K562 (cell line): ENCODE data around the gene KRT8. TPM values are rescaled to one million over a fixed set of nuclear protein-coding genes. Genes with fewer than 3 reads are reported as not detected.

ENCODE experiments used
- ATAC-seq: fragments of 200-7000 bp; cut with Tn5 transposase; 3 replicates; pipeline ENCODE4 v1.9.1; 2020; ENCODE audit warnings: moderate library complexity
- BruUV-seq: library from RNA; stranded (reverse); fragments of 400-500 nt; replicated peaks from 2 replicates; lab custom pipeline; 2021; lab: Mats Ljungman, UMichigan
- CTCF ChIA-PET: fragments of 300-600 bp; formaldehyde crosslinking; extraction: SDS; loops from one replicate; lab custom pipeline; 2021; ENCODE audit warnings: low intra/inter-chr PET ratio; lab: Yijun Ruan, JAX
- POLR2A ChIA-PET: fragments of 300-600, 350-650 bp; sonication (Branson Sonifier 250); formaldehyde crosslinking; extraction: SDS; loops from one replicate; lab custom pipeline; 2021; ENCODE audit warnings: antibody characterized with exemption, inconsistent platforms; lab: Yijun Ruan, JAX
- DNase-seq, 4 experiments: peaks; one replicate each; pipeline versions ENCODE4 v3.0.0 to v3.0.0-alpha.2; 2011 to 2018; ENCODE audit warnings: low spot score in 3 of 4, mixed read lengths in 3 of 4; ENCODE audit errors: extremely low read depth in 1 of 4
- FAIRE-seq: peaks from 2 replicates; lab custom pipeline; 2011; peaks lifted over from hg19 to GRCh38; lab: Jason Lieb, UNC
- H2AFZ ChIP-seq: 2 replicates; pipeline ENCODE4 v1.6.0; 2011; ENCODE audit warnings: low read depth, low read length, control low read depth, inconsistent platforms
- H3K27ac ChIP-seq: fragments of 200-600 bp; 3 replicates; pipeline ENCODE4 v1.8.0; 2011; ENCODE audit warnings: low read depth, mild to moderate bottlenecking, control low read depth, inconsistent platforms, low read length, moderate library complexity, mixed read lengths; ENCODE audit errors: extremely low read depth
- H3K27me3 ChIP-seq, 2 experiments: fragments of 300-600 bp in 1 of 2; 2 replicates in 1 of 2; 3 replicates in 1 of 2; pipeline versions ENCODE4 v1.6.0 to v1.8.0; 2011; ENCODE audit warnings: inconsistent platforms in 2 of 2, low read length in 2 of 2, mild to moderate bottlenecking in 1 of 2, mixed read lengths in 1 of 2, moderate library complexity in 1 of 2; ENCODE audit not compliant: control insufficient read depth in 2 of 2, insufficient read depth in 2 of 2
- H3K36me3 ChIP-seq: fragments of 300-600 bp; 3 replicates; pipeline ENCODE4 v1.8.0; 2011; ENCODE audit warnings: mild to moderate bottlenecking, low read length, inconsistent platforms; ENCODE audit not compliant: control insufficient read depth, insufficient read depth
- H3K4me1 ChIP-seq, 2 experiments: fragments of 200-600 bp in 1 of 2; replicated peaks in 1 of 2; 2 replicates in 1 of 2; 3 replicates in 1 of 2; pipeline versions ENCODE4 v1.5.1 to v1.8.0; 2011; ENCODE audit warnings: inconsistent platforms in 2 of 2, low read length in 2 of 2, mild to moderate bottlenecking in 1 of 2, mixed read lengths in 1 of 2, moderate library complexity in 1 of 2; ENCODE audit not compliant: control insufficient read depth in 2 of 2, insufficient read depth in 2 of 2
- H3K4me2 ChIP-seq: 2 replicates; pipeline ENCODE4 v1.6.1; 2011; ENCODE audit warnings: low read length, control low read depth, inconsistent platforms, mixed read lengths; ENCODE audit not compliant: insufficient read depth
- H3K4me3 ChIP-seq: fragments of 200-600 bp; sonication (generic), shearing (Covaris generic); 2 replicates; pipeline ENCODE4 v1.5.1; 2016; ENCODE audit warnings: control low read depth, inconsistent platforms
- H3K79me2 ChIP-seq: fragments of 200-600 bp; 3 replicates; pipeline ENCODE4 v1.8.0; 2011; ENCODE audit warnings: low read length, inconsistent platforms; ENCODE audit not compliant: control insufficient read depth, insufficient read depth
- H3K9ac ChIP-seq, 2 experiments: 2 replicates each; pipeline versions ENCODE4 v1.6.0 to v1.6.1; 2011; ENCODE audit warnings: low read depth in 2 of 2, low read length in 2 of 2, control low read depth in 1 of 2, inconsistent platforms in 1 of 2, mild to moderate bottlenecking in 1 of 2, mixed read lengths in 1 of 2; ENCODE audit not compliant: insufficient read depth in 1 of 2
- H3K9me1 ChIP-seq: one replicate; pipeline ENCODE4 v1.6.0; 2011; ENCODE audit warnings: inconsistent platforms, mild to moderate bottlenecking, low read length, moderate library complexity; ENCODE audit not compliant: control insufficient read depth, insufficient read depth
- H3K9me3 ChIP-seq: replicated peaks from 2 replicates; pipeline ENCODE4 v1.5.1; 2011; ENCODE audit warnings: low read depth, low read length, inconsistent platforms; ENCODE audit not compliant: control insufficient read depth, insufficient read depth
- H4K20me1 ChIP-seq: replicated peaks from 2 replicates; pipeline ENCODE4 v1.6.1; 2011; ENCODE audit warnings: low read length, inconsistent platforms, mixed read lengths; ENCODE audit not compliant: control insufficient read depth, insufficient read depth
- CBFB ChIP-seq: sonication (generic); formaldehyde crosslinking; IDR thresholded peaks from 2 replicates; pipeline ENCODE4 v1.4.0; 2020; ENCODE audit warnings: mild to moderate bottlenecking, missing genetic modification reagents
- HDAC1 ChIP-seq, 2 experiments: fragments of 450-650 bp; IDR thresholded peaks; 2 replicates each; pipeline ENCODE4 v1.6.1; 2016 to 2017; ENCODE audit warnings: inconsistent platforms in 1 of 2, mild to moderate bottlenecking in 1 of 2, moderate library complexity in 1 of 2
- MTA1 ChIP-seq: fragments of 450-650 bp; IDR thresholded peaks from 2 replicates; pipeline ENCODE4 v1.6.1; 2017; ENCODE audit warnings: borderline replicate concordance
- RFX1 ChIP-seq: fragments of 450-650 bp; IDR thresholded peaks from 2 replicates; pipeline ENCODE4 v1.6.1; 2016; ENCODE audit warnings: mild to moderate bottlenecking, moderate library complexity
- SLC30A9 ChIP-seq: fragments of 250-450 bp; sonication (Bioruptor Pico); IDR thresholded peaks from 2 replicates; pipeline ENCODE4 v1.8.0; 2022; ENCODE audit warnings: mild to moderate bottlenecking, moderate library complexity
- WGBS: fragments of 100-300 bp; shearing (Covaris generic); methylation state at CpG from one replicate; pipeline ENCODE4 v1.1.6; 2016; ENCODE audit warnings: low coverage, mixed read lengths; ENCODE audit not compliant: insufficient coverage; ENCODE audit errors: missing lambda C conversion rate; 5-methylcytosine and 5-hydroxymethylcytosine counted together
- in situ Hi-C: fragments of 300-500 bp; cut with MboI; formaldehyde crosslinking; loops from 4 replicates; pipeline ENCODE4 v1.15.0; 2018; ENCODE audit warnings: inconsistent platforms, mixed read lengths
- intact Hi-C: fragments of 100-400 bp; cut with micrococcal nuclease; formaldehyde crosslinking; loops from 2 replicates; pipeline ENCODE4 v1.14.2; 2022
- polyA plus RNA-seq, 8 experiments: library from polyadenylated mRNA; depleted of rRNA in 4 of 8; stranded (reverse) in 5 of 8; unstranded in 3 of 8; fragments of >200 nt; fragmentation: Nextera tagmentation in 2 of 8; fragmentation: Illumina TruSeq in 1 of 8; extraction: Ambion mirVana in 2 of 8; extraction: Trizol in 1 of 8; gene quantifications; 2 replicates each; pipeline versions ENCODE4 v1.2.1 to v1.2.3, GENCODE V29; 2011 to 2014; ENCODE audit warnings: inconsistent platforms in 1 of 8, missing spikeins in 1 of 8
- total RNA-seq, 7 experiments: library from RNA; depleted of rRNA in 6 of 7; stranded (reverse); fragments of >200 nt in 6 of 7; fragmentation: Illumina TruSeq in 2 of 7; extraction: Trizol in 2 of 7; gene quantifications; 2 replicates each; pipeline versions ENCODE4 v1.2.1 to v1.2.3, GENCODE V29; 2011 to 2021; ENCODE audit warnings: low replicate concordance in 1 of 7
- TF ChIP-seq, protein P1 (sequence below): fragments of 250-450 bp; sonication (Bioruptor Pico); IDR thresholded peaks from 2 replicates; pipeline ENCODE4 v1.9.0; 2021; ENCODE audit warnings: mild to moderate bottlenecking, inconsistent platforms
- TF ChIP-seq, protein P2 (sequence below): fragments of 250-450 bp; sonication (Bioruptor Pico); IDR thresholded peaks from 2 replicates; pipeline ENCODE4 v1.5.0; 2021; ENCODE audit warnings: mild to moderate bottlenecking, borderline replicate concordance
- TF ChIP-seq, protein P3 (sequence below): sonication (generic); formaldehyde crosslinking; IDR thresholded peaks from 2 replicates; pipeline ENCODE4 v1.8.0; 2023; ENCODE audit warnings: missing genetic modification reagents, mild to moderate bottlenecking, borderline replicate concordance

Gene KRT8
- total and polyA plus RNA-seq, 9 of the 15 experiments (the other 6 are each of a cell fraction or from before 2014, with no cell fraction given): 41.5 to 661 (median 260) TPM

DNA sequence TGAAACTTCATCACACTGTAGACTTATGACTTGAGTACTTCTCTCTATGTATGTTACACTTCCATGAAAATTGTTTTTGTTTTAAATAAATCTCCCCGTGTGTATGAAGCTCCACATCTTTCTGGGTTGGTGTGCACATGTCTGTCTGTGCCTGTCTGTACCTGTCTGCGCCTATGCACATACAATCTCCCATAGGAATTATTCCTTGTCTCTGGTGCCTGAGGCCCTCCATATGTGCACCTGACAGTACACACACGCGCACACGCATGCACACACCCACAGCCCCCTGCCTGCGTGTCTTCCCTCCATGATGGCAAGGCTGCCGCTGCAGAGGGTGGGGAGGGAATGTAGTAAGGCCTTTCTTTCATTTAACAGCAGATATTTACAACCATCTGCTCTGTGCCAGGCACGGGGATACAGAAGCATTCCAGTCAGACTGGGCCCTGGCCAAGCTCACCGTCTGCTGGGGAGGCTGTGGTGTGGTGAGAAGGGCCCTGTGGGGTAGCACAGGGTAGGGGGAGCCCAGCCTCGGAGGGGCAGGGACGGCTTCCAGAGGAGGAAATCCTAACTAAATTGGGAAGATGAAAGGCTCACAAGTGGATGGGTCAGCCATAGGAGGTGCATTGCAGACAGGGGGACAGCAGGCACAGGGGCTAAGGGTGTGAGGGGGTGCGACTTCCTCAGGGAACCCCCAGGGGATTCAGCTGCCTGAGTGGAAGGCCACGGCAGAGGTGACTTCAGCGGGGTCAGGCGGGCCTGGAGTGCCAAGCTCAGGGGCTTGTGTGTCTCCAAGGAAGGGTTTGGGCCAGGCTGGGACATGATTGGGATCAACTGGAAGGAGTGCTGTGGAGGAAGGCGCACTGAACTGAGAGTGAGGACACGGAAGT is 26.1 kb downstream of the KRT8 start:
- Histone ChIP-seq H3K9me1 (no peaks in the 10 kb centered on the region), H3K79me2 (no peaks in the 10 kb centered on the region), H3K4me1 (peaks cover 37 to 44% of the 10 kb centered on the region in 2 experiments), H3K27me3 (no peaks in the 10 kb centered on the region), H3K4me3 (peak overlapping the region; percentile 10; the same call in 1 of the 2 replicates), H3K36me3 (no peaks in the 10 kb centered on the region), H2AFZ (peak overlapping the region; percentile 94), H3K4me2 (peak overlapping the region; percentile 85), H3K9me3 (no peaks in the 10 kb centered on the region), H3K27ac (peak overlapping the region; percentile 29; the same call in 1 of the 3 replicates), H3K9ac (peak overlapping the region; percentile 64 to 85), H4K20me1 (no peaks in the 10 kb centered on the region)
- ATAC-seq (no peak), DNase-seq (no peak), FAIRE-seq (no peak)
- intact Hi-C loops (loop anchor here (2.0 to 10.0 kb wide), 2 partner anchors 184 to 296 kb away; no protein-coding TSS in a partner anchor), in situ Hi-C loops (loop anchor here (5.0 kb wide), 1 partner anchor 496 kb away; no protein-coding TSS in a partner anchor)
- ChIA-PET POLR2A (interaction anchor here (0.6 to 3.8 kb wide), 7 partner anchors 17 to 293 kb away, joined by 3 to 20 read pairs (median 4); partner anchors contain the start of gene EIF4B), CTCF (interaction anchor here (0.6 to 12.1 kb wide), 10 partner anchors 8 to 728 kb away, joined by 3 to 398 read pairs (median 8); no protein-coding TSS in a partner anchor)
- WGBS: 66% methylated on average over 16 of the region's 17 CpGs
- no TSS peak for BruUV-seq
- TF ChIP-seq RFX1 (no peak), HDAC1 (IDR thresholded peaks at IDR 0.05) (no peak), CBFB (0 out of 2 replicates have a peak, but pooled peaks have one; percentile 33), SLC30A9 (CRISPR knock-in tag) (no peak), MTA1 (no peak)
- TF ChIP-seq, protein P1, sequence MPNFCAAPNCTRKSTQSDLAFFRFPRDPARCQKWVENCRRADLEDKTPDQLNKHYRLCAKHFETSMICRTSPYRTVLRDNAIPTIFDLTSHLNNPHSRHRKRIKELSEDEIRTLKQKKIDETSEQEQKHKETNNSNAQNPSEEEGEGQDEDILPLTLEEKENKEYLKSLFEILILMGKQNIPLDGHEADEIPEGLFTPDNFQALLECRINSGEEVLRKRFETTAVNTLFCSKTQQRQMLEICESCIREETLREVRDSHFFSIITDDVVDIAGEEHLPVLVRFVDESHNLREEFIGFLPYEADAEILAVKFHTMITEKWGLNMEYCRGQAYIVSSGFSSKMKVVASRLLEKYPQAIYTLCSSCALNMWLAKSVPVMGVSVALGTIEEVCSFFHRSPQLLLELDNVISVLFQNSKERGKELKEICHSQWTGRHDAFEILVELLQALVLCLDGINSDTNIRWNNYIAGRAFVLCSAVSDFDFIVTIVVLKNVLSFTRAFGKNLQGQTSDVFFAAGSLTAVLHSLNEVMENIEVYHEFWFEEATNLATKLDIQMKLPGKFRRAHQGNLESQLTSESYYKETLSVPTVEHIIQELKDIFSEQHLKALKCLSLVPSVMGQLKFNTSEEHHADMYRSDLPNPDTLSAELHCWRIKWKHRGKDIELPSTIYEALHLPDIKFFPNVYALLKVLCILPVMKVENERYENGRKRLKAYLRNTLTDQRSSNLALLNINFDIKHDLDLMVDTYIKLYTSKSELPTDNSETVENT (CRISPR knock-in tag): 0 out of 2 replicates have a peak, but pooled peaks have one; percentile 28
- TF ChIP-seq, protein P2, sequence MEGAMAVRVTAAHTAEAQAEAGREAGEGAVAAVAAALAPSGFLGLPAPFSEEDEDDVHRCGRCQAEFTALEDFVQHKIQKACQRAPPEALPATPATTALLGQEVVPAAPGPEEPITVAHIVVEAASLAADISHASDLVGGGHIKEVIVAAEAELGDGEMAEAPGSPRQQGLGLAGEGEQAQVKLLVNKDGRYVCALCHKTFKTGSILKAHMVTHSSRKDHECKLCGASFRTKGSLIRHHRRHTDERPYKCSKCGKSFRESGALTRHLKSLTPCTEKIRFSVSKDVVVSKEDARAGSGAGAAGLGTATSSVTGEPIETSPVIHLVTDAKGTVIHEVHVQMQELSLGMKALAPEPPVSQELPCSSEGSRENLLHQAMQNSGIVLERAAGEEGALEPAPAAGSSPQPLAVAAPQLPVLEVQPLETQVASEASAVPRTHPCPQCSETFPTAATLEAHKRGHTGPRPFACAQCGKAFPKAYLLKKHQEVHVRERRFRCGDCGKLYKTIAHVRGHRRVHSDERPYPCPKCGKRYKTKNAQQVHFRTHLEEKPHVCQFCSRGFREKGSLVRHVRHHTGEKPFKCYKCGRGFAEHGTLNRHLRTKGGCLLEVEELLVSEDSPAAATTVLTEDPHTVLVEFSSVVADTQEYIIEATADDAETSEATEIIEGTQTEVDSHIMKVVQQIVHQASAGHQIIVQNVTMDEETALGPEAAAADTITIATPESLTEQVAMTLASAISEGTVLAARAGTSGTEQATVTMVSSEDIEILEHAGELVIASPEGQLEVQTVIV (CRISPR knock-in tag): no peak
- TF ChIP-seq, protein P3, sequence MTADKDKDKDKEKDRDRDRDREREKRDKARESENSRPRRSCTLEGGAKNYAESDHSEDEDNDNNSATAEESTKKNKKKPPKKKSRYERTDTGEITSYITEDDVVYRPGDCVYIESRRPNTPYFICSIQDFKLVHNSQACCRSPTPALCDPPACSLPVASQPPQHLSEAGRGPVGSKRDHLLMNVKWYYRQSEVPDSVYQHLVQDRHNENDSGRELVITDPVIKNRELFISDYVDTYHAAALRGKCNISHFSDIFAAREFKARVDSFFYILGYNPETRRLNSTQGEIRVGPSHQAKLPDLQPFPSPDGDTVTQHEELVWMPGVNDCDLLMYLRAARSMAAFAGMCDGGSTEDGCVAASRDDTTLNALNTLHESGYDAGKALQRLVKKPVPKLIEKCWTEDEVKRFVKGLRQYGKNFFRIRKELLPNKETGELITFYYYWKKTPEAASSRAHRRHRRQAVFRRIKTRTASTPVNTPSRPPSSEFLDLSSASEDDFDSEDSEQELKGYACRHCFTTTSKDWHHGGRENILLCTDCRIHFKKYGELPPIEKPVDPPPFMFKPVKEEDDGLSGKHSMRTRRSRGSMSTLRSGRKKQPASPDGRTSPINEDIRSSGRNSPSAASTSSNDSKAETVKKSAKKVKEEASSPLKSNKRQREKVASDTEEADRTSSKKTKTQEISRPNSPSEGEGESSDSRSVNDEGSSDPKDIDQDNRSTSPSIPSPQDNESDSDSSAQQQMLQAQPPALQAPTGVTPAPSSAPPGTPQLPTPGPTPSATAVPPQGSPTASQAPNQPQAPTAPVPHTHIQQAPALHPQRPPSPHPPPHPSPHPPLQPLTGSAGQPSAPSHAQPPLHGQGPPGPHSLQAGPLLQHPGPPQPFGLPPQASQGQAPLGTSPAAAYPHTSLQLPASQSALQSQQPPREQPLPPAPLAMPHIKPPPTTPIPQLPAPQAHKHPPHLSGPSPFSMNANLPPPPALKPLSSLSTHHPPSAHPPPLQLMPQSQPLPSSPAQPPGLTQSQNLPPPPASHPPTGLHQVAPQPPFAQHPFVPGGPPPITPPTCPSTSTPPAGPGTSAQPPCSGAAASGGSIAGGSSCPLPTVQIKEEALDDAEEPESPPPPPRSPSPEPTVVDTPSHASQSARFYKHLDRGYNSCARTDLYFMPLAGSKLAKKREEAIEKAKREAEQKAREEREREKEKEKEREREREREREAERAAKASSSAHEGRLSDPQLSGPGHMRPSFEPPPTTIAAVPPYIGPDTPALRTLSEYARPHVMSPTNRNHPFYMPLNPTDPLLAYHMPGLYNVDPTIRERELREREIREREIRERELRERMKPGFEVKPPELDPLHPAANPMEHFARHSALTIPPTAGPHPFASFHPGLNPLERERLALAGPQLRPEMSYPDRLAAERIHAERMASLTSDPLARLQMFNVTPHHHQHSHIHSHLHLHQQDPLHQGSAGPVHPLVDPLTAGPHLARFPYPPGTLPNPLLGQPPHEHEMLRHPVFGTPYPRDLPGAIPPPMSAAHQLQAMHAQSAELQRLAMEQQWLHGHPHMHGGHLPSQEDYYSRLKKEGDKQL: no peak
